Stimulated activated naive CD4-positive, alpha-beta T cell (primary cell): ENCODE data around the gene MT2A.
A peak's percentile ranks its signal among the peaks of the same experiment; 100 is the strongest.

Experiments used
- DNase-seq, 6 experiments: peaks; one replicate each; lab custom pipeline; 2025; lab: John Stamatoyannopoulos, UW

The MT2A gene

DNA sequence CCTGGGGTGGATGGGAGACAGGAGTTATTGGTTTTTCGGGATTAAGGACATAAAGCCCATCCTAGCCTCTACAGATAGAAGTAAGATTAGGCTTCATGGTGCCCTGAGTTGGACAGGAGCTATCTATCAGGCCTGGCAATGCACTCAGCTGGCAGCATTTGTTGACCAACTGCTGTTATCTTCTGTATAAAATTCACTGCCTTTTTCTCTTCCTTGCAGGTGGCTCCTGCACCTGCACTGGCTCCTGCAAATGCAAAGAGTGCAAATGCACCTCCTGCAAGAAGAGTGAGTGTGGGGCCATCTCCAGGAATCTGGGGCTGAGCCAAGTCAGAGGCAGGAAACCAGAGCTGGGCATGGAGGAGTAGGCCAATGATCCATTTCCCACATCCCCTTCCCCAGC, 30.7 kb downstream of the MT2A start:
- no peak for DNase-seq

DNA sequence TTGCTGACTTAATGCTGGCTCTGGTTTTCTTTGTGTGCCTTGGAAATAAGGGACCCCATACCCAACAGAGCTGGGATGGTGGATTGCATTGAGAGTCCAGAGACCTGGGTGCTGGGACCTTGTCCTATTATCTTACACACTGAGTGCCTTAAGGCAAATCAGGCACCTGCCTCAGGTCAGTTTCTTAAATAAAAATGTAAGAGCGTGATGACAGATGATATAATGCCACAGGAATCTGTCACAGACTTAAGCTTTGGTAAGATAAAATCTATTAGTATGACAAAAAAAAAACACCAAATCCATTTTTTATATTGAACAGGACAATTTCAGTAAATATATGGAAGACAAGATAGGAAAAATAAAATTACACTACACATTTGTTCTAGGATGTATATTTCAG, 31.7 kb downstream of the MT2A start:
- DNase-seq, result no peak

DNA sequence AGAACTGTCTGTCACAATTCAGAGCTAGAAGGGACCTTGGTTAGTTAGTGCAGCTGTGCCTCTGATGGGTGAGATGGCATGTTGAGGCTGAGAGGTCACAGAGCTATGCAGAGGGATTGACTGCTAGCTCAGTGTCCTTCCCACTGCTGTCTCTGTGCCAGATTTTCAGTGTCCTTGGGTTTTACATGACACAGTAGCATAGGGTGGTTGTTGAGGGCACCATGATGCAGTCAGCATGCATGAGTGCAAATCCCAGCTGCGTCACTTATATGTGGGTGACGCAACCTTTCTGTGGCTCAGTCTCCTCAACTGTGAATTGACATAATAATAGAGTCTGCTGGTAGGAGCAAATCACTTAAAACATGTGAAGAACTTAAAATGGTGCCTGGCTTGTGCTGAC, 32.8 kb downstream of the MT2A start:
- DNase-seq, result no peak

DNA sequence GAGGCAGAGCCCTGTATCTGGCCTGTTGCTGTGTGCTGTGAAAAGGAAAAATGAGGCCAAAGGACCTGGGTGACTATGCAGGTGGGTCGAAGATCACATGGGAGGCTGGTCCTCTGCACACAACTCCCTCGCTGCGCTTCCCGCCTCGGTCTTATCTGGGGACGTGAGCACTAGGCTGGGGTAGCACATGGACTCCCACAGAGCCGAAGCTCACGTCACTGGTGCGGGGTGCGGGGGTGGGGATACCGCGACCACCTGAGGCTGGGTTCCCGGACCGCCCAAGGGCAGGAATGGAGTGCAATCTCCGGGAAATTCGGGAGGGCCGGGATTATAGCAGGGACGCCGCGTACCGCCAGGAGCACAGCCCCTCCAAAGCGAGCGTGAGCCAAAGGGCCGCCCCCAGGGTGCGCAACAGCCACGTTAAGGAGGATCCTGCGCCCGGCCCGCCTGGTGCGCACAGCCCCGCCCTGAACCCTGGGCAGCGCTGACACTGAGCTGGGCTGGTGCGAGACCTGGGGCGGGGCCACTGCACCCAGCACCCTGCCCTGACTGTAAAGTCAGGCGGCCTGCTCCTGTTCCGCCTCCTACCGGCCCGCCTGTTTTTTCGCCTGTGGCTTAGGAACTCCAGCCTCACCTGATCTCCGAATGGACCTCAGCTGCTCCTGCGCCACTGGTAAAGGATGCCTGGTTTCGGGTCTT, 34.8 kb downstream of the MT2A start:
- DNase-seq, result peak; percentile 30 to 60 (median 48)

DNA sequence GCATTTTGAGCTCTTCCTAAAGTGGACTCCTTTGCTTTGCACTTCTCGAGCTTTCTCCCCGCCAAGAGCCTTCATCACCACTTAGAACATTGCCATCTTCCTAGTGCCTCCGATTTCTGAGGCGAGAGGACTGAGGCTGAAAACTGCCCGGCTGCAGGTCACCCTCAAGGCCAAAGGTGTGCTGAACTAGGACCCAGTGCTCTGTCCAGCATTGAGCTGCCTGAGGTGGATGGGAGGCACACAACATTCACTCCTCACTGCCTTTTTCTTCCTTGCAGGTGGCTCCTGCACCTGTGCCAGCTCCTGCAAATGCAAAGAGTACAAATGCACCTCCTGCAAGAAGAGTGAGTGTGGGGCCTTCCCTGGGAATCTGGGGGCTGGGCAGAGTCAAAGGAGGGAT, 35.4 kb downstream of the MT2A start:
- no peak for DNase-seq

DNA sequence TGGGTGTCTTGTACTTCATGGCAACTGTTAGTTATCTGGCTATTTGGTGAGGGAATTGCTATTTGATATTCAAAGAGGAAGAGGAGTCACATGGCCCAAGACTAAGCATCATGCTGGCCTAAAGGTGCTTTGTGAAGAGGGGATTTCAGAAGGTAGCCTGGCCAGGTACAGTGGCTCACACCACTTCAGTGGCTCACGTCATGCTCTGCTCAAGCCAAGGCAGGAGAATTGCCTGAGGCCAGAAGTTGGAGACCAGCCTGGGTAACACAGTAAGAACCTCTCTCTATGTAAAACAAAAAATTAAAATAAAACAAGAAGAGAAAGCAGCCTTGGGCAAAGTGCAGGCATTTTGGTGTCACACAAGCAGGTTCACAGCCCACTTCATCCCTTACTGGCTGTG, 36.9 kb downstream of the MT2A start:
- DNase-seq, result no peak

DNA sequence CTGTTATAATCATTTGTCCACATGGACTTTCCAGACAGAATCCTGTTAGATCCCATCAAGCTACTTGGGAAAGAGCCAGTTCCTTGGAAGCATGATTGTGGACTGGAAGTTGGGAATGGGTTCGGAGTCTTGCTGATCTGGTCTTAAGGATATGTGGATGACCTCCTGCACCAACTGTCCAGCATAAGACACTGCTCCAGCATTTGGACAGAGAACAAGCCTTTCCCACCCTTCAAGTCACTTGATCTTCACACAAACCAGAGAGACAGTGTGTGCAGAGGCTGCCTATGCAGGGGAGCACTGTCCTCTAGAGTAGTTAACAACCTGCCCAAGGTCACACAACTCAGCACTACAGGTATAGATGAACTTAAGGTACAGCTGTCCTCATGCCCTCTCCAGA, 37.5 kb downstream of the MT2A start:
- no peak for DNase-seq

DNA sequence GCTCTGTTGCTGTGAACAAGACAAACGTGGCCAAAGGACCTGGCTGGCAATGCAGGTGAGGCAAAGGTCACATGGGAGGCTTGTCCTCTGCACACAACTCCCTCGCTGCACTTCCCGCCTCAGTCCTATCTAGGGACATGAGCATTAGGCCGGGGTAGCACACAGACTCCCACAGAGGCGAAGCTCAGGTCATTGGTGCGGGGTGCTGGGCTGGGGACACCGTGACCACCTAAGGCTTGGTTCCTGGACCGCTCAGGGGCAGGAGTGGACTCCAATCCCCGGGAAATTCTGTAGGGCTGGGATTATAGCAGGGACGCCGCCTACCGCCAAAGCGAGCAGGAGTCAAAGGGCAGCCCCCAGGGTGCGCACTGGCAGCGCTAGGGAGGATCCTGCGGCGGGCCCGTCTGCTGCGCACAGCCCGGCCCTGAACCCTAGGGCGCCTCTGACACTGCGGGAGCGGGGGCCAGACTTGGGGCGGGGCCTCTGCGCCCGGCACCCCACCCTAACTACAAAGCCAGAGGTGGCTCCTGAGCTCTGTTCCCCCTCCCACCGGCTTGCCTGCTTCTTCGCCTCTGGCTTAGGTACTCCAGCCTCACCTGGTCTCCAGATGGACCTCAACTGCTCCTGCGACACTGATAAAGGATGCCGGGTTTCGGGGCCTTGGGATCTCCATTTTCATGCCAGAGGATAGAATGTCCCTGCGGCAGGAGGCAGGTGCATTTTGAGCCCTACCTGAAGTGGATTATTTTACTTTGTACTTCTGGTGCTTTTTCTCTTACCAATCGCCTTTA, 39.5 kb downstream of the MT2A start:
- DNase-seq, result no peak

DNA sequence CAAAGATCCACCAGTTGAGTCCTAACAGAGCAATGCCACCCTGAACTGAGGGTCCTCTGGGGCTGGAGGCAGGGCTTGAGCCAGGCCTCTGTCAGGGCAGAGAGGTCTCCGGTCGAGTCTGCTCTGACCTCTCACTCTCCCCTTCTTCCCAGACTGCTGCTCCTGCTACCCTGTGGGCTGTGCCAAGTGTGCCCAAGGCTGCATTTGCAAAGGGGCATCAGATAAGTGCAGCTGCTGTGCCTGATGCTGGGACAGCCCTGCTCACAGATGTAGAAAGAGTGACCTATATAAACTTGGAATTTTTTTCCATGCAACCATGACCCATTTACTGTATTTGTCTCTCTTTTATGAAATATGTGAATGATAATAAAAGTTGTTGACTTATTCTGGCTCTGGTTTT, 40.9 kb downstream of the MT2A start:
- DNase-seq, result no peak

DNA sequence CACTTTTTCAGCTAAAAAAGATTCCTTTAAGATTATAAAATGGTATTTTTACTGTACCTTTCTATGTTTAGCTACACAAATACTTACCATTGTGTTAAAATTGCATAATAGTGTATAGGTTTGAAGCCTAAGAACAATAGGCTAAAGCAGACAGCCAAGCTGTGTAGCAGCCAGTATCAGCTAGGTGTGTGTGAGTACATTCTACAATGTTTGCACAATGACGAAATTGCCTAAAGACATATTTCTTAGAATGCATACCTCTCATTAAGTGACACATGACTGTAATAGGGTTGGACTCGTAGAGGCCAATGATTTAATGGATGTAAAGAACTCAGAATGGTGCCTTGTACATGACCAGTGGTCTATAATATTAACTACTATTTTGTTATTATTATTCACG, 41.4 kb downstream of the MT2A start:
- DNase-seq, result no peak

DNA sequence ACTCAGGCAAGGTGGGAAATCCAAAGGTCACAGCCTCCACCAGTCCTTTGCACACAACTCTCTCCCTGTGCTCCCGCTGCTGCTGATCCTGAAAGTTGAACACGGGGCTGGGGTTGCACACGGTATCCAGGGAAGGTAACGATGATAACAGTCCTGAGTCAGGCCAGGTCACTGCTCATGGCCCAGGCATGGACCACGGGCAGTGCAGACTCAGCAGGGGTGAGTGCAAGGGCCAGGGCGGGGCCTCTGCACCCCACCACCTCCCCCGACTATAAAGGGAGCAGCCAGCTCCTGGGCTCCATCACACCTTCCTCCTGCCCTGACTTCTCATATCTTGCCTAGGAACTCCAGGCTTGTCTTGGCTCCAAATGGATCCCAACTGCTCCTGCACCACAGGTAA, 43.2 kb downstream of the MT2A start, which contains the start of gene MT1B:
Gene MT1B (plus strand): TSS at position 301 of the 400 bp plus-strand sequence. CDS start 68 bp downstream, at position 369.
- DNase-seq, result no peak

DNA sequence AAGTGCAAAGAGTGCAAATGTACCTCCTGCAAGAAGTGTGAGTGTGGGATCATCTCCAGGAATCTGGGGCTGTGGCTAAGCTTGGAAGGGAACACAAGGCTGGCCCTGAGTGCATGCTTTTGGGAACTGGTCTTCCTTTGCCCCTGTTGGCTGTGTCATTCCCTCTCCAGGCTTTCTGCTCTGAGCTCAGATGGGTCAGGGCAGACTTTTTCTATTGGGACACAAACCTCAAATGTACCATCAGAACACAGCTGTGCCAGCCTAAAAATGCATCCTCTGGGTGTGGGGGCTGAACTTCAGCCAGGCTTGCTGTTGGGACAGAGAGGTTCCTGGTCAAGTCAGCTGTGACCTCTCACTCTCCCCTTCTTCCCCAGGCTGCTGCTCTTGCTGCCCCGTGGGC, 44.2 kb downstream of the MT2A start:
- DNase-seq, result no peak

DNA sequence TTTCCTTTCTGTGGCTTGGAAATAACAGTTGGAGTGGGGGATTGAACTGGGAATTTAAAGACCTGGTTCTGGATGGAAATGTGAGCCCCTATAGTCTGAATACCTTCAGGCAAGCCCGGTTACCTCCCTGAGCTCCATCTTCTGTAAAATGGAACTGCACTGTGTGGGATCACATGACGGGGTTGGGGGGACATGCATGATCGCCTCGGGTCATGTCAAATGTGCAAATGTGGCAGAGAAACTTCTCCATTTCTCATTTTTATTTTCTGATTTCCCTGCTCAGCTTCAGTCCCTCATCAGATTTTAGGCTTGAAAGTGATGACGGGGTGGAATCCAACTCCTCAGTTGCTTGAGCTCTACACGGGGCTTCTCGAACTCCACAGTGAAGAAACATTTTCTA, 44.8 kb downstream of the MT2A start:
- DNase-seq, result no peak

DNA sequence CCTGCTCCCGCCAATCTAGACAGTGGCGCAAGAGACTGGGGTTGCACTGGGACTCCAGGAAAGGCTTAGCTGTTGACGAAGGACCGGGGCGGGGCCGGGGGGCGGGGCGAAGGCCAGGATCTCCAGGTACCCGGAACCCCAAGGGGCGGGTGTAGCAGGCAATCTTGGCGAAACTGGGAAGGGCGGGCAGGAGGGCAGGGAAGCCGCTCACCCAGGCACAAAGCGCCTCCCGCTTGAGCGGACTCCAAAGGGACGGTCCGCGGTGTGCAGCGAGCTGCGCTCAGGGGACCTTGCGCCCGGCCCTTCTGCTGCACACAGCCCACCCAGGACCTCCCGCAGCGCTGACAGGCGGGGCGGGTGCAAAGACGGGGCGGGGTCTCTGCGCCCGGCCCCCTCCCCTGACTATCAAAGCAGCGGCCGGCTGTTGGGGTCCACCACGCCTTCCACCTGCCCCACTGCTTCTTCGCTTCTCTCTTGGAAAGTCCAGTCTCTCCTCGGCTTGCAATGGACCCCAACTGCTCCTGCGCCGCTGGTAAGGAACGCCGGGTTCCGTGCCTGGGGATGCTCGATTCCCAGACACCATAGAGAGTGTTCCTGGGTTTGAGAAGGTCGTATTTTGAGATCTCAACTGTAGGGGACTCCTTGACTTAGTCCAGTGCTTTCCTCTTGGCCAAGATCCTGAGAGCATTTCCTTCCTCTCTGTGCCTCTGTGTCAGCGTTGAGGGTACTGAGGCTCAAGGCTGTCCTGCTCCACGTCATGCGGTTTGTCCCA, 49.4 kb downstream of the MT2A start, which contains the start of gene MT1F:
Gene MT1F (plus strand): TSS at position 405 of the 772 bp plus-strand sequence. CDS start 100 bp downstream, at position 505.
- peak; percentile 42 to 70 (median 62) for DNase-seq

DNA sequence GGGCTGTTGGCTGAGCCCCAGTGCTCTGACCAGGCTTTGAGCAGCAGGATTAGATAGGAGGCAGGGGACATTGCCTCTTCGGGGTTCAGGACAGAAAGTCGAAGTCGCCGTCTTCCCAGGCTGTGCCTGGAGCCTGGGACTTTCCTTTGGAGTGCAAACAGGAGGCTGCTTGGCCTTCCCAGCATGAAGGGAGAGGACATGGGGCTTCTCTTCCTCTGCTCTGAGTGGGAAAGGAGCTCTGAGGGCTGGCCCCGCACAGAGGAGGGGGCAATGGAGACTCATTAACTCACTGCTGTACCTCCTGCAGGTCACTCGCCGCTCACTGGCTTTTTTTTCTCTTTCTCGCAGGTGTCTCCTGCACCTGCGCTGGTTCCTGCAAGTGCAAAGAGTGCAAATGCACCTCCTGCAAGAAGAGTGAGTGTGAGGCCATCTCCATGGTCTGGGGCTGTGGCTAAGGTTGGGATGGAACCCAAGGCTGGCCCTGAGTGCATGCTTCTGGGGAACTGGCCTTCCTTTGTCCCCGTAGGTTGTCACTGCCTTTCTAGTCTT, 50.0 kb downstream of the MT2A start:
- no peak for DNase-seq
